Skeletal muscle tissue (tissue), 4 donors: Measurements from ENCODE around the gene NVL. TPM values are rescaled to one million over a fixed set of nuclear protein-coding genes. Genes with fewer than 3 reads are reported as not detected.

Experiments used
- H3K27ac ChIP-seq: one replicate; pipeline ENCODE4 v1.7.0; 2013; ENCODE audit warnings: mild to moderate bottlenecking, low read depth, low read length, inconsistent platforms
- H3K27me3 ChIP-seq, 3 donors: one replicate each; pipeline ENCODE4 v1.7.0; 2013; ENCODE audit warnings: low read length in 3 of 3; ENCODE audit not compliant: control insufficient read depth in 3 of 3, insufficient read depth in 3 of 3
- H3K36me3 ChIP-seq, 3 donors: one replicate each; pipeline ENCODE4 v1.7.0; 2013; ENCODE audit warnings: low read length in 3 of 3; ENCODE audit not compliant: control insufficient read depth in 3 of 3, insufficient read depth in 3 of 3
- H3K4me1 ChIP-seq, 3 donors: one replicate each; pipeline ENCODE4 v1.7.0; 2013; ENCODE audit warnings: low read length in 3 of 3, mild to moderate bottlenecking in 3 of 3; ENCODE audit not compliant: control insufficient read depth in 3 of 3, insufficient read depth in 3 of 3
- H3K4me3 ChIP-seq, 3 donors: one replicate each; pipeline ENCODE4 v1.7.0; 2013; ENCODE audit warnings: low read length in 3 of 3
- H3K9ac ChIP-seq, 3 donors: one replicate each; pipeline ENCODE4 v1.7.0; 2013; ENCODE audit warnings: low read length in 3 of 3, mild to moderate bottlenecking in 3 of 3, moderate library complexity in 2 of 3, low read depth in 1 of 3
- H3K9me3 ChIP-seq, 3 donors: one replicate each; pipeline ENCODE4 v1.7.0; 2013; ENCODE audit warnings: low read length in 3 of 3; ENCODE audit not compliant: control insufficient read depth in 3 of 3
- total RNA-seq: library from RNA; depleted of rRNA; stranded (reverse); fragments of >200 nt; gene quantifications from one replicate; pipeline ENCODE4 v1.2.3, GENCODE V29; 2014
- donor health status: Osteomylitis.

The NVL gene
- 26.6 TPM for total RNA-seq

- Histone ChIP-seq H3K27ac (peak within 1 kb of the TSS; percentile 89), H3K4me3 (peak within 1 kb of the TSS; percentile 94 to 97 (median 95)), H3K9ac (peak within 1 kb of the TSS; percentile 95 to 97 (median 96)), H3K4me1 (peaks cover 8 to 27% (median 18%) of the 10 kb centered on the region in 3 donors), H3K9me3 (no peaks in the 10 kb centered on the region), H3K36me3 (peaks cover 0 to 2% (median 0%) of the 10 kb centered on the region in 3 donors), H3K27me3 (no peaks in the 10 kb centered on the region)
Observed at GRCh38 chr1:224329842-224330753, at the start of gene NVL. TSS of gene NVL (minus strand) at chr1:224330172. CDS start at chr1:224330127, 45 bp downstream.

GRCh38 chr1:224378855-224379631 lies 49.1 kb upstream of the NVL start:
- Histone ChIP-seq H3K9ac (no peak overlapping the region), H3K9me3 (no peaks in the 10 kb centered on the region), H3K27ac (no peak overlapping the region), H3K27me3 (no peaks in the 10 kb centered on the region), H3K36me3 (peaks cover 5 to 20% (median 12%) of the 10 kb centered on the region in 3 donors), H3K4me1 (peaks cover 11 to 29% (median 11%) of the 10 kb centered on the region in 3 donors), H3K4me3 (no peak overlapping the region)

DNA sequence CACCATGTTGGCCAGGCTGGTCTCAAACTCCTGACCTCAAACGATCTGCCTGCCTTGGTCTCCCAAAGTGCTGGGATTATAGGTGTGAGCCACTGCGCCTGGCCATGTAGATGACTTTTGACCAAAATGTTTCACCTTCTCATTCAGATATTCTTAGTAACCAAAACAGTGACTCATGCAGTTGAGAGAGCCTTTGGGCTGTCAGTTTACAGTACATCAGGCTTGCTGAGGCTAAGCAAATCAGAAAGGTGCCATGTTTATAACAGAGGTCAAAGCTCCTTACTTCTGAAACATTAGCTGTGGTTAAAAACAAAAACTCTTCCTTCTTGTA lies 47.7 kb upstream of the NVL start:
- H3K27ac ChIP-seq: peak overlapping the region; percentile 67

DNA sequence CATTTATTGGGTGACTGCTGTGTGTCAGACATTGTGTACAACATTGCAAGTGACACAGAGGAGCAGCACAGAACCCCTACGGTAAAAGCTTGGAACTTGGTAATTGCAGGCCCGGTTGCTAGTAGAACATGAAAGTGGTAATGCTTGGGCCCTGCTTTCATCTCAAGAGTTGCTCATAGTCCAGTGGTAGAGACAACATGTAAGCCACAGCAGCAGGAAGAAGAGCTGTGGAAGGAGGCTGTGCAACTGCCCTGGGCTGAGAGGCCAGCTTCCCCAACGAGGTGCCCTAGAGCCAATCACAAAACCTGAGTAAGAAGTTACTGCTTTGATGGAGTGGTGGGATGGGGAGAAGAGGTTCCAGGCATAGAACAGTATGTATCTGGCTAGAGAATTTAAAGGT lies 45.1 kb upstream of the NVL start:
- no peaks in the 10 kb centered on the region for H3K27me3 ChIP-seq
- peaks cover 11 to 29% (median 11%) of the 10 kb centered on the region in 3 donors for H3K4me1 ChIP-seq
- no peaks in the 10 kb centered on the region for H3K9me3 ChIP-seq
- no peak overlapping the region for H3K9ac ChIP-seq
- H3K27ac ChIP-seq: peak overlapping the region; percentile 31
- peaks cover 15 to 40% (median 34%) of the 10 kb centered on the region in 3 donors for H3K36me3 ChIP-seq
- H3K4me3 ChIP-seq: no peak overlapping the region

More for the DNA sequence above, 47.7 kb upstream of the NVL start:
- Histone ChIP-seq H3K4me3 (peak overlapping the region in 1 of 3 donors; percentile 22), H3K36me3 (peaks cover 5 to 25% (median 14%) of the 10 kb centered on the region in 3 donors), H3K9ac (no peak overlapping the region), H3K27me3 (no peaks in the 10 kb centered on the region), H3K4me1 (peaks cover 11 to 29% (median 11%) of the 10 kb centered on the region in 3 donors), H3K9me3 (no peaks in the 10 kb centered on the region)

GRCh38 chr1:224373008-224373590 lies 43.1 kb upstream of the NVL start:
- H3K4me3 ChIP-seq: no peak overlapping the region
- H3K9me3 ChIP-seq: no peaks in the 10 kb centered on the region
- no peak overlapping the region for H3K27ac ChIP-seq
- H3K27me3 ChIP-seq: no peaks in the 10 kb centered on the region
- peaks cover 19 to 51% (median 32%) of the 10 kb centered on the region in 3 donors for H3K36me3 ChIP-seq
- no peak overlapping the region for H3K9ac ChIP-seq
- peaks cover 10 to 23% (median 11%) of the 10 kb centered on the region in 3 donors for H3K4me1 ChIP-seq

DNA sequence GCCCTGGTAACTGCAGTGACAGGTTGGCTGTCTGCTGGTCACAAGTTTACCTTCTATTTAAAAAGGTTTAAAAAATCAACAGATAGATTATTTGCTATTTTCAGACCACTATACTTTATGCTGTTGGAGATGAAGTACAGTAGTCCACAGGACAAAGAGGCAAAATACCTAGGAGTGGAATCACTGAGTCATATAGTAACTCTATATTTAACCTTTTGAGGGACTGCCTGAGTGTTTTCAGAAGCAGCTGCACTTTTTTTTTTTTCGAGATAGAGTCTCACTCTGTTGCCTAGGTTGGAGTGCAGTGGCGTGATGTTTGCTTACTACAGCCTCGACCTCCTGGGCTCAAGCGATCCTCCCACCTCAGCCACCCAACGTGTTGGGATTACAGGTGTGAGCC lies 38.4 kb upstream of the NVL start:
- H3K36me3 ChIP-seq: peaks cover 14 to 38% (median 35%) of the 10 kb centered on the region in 3 donors
- peak overlapping the region; percentile 55 for H3K27ac ChIP-seq
- H3K4me3 ChIP-seq: no peak overlapping the region
- no peaks in the 10 kb centered on the region for H3K9me3 ChIP-seq
- H3K9ac ChIP-seq: no peak overlapping the region
- no peaks in the 10 kb centered on the region for H3K27me3 ChIP-seq
- H3K4me1 ChIP-seq: peaks cover 0 to 3% (median 3%) of the 10 kb centered on the region in 3 donors

DNA sequence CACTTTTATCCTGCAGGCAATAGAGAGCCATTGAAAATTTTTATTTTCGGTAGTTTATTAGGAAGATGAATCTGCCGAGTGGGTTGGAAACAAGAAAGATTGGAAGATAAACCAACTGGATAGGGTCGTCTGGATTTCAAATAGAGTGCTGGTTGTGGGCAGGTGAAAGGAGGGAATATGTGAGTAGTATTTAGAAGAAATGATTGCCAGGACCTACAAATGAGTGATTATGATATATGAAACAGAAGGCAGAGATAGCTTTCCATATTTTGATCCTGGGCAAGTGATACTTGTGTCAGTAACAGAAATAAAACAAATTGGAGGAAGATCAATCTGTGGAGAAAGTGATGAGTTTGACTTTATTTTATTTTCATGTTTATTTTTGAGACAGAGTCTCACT lies 29.2 kb upstream of the NVL start:
- no peaks in the 10 kb centered on the region for H3K36me3 ChIP-seq
- H3K27ac ChIP-seq: no peak overlapping the region
- no peak overlapping the region for H3K4me3 ChIP-seq
- H3K9me3 ChIP-seq: no peaks in the 10 kb centered on the region
- no peaks in the 10 kb centered on the region for H3K27me3 ChIP-seq
- no peak overlapping the region for H3K9ac ChIP-seq
- H3K4me1 ChIP-seq: peaks cover 8 to 22% (median 17%) of the 10 kb centered on the region in 3 donors

- H3K27ac ChIP-seq: no peak overlapping the region
Observed at GRCh38 chr1:224358237-224358636, 28.3 kb upstream of the NVL start.

DNA sequence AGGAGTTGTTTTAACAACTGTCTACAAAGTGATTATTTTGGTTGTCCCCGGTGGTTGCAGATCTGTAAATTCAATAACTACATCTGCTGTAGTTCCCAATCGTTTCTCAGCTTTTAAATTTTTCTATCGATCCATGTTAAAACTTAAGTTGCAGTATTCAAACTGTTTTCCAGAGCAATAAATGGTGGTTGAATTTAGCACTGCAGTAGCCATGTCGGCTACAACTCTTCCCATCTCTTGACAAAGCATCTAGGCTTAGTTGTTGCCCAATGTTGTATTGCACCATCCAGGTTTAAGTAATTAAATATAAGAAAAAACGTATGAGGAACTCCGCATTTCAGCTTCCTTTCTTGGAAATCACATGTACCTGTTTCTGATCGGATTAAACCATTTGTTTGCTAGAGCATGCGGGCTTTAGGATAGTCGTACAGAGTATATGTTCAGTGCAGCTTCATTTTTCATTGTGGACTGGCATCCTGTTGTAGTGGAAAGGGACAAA lies 27.7 kb upstream of the NVL start:
- Histone ChIP-seq H3K9ac (peak overlapping the region; percentile 82 to 89 (median 89)), H3K9me3 (no peaks in the 10 kb centered on the region), H3K27ac (peak overlapping the region; percentile 83), H3K4me1 (peaks cover 8 to 22% (median 17%) of the 10 kb centered on the region in 3 donors), H3K4me3 (peak overlapping the region; percentile 85 to 98 (median 95)), H3K27me3 (no peaks in the 10 kb centered on the region), H3K36me3 (no peaks in the 10 kb centered on the region)

More at GRCh38 chr1:224358237-224358636, 28.3 kb upstream of the NVL start:
- Histone ChIP-seq H3K4me3 (peak overlapping the region; percentile 31 to 98 (median 85)), H3K4me1 (peaks cover 8 to 22% (median 17%) of the 10 kb centered on the region in 3 donors), H3K27me3 (no peaks in the 10 kb centered on the region), H3K9ac (peak overlapping the region in 2 of 3 donors; percentile 89), H3K36me3 (no peaks in the 10 kb centered on the region), H3K9me3 (no peaks in the 10 kb centered on the region)
